K562 (cell line): ENCODE data around the gene BRAT1. TPM values are rescaled to one million over a fixed set of nuclear protein-coding genes. Genes with fewer than 3 reads are reported as not detected.

Source experiments
- ADNP ChIP-seq: fragments of 200-800 bp; sonication (Bioruptor generic); IDR thresholded peaks from 2 replicates; pipeline ENCODE4 v1.6.1; 2016; ENCODE audit warnings: missing genetic modification characterization, missing compliant biosample characterization
- ATF3 ChIP-seq, 2 experiments: fragments of 450-650 bp in 1 of 2; sonication (generic) in 1 of 2; formaldehyde crosslinking in 1 of 2; IDR thresholded peaks in 1 of 2; conservative IDR thresholded peaks in 1 of 2; 2 replicates each; pipeline versions ENCODE4 v1.6.1 to v1.8.1; 2016 to 2023; ENCODE audit warnings: mild to moderate bottlenecking in 2 of 2, moderate library complexity in 2 of 2, inconsistent platforms in 1 of 2, missing genetic modification reagents in 1 of 2
- ELF2 ChIP-seq: fragments of 250-450 bp; sonication (Bioruptor Pico); IDR thresholded peaks from 2 replicates; pipeline ENCODE4 v1.5.0; 2021; ENCODE audit warnings: mild to moderate bottlenecking
- FOS ChIP-seq: IDR thresholded peaks from 3 replicates; pipeline ENCODE4 v1.6.1; 2011; ENCODE audit not compliant: insufficient read length; ENCODE audit errors: extremely low read depth
- GABPA ChIP-seq: fragments of 200-800 bp; sonication (Bioruptor generic); conservative IDR thresholded peaks from 2 replicates; pipeline ENCODE4 v1.6.1; 2016; ENCODE audit warnings: low read depth, missing genetic modification characterization, missing compliant biosample characterization
- HNRNPK ChIP-seq: fragments of 200-400 bp; formaldehyde crosslinking; IDR thresholded peaks from one replicate; pipeline ENCODE4 v1.6.1; 2018; ENCODE audit warnings: mild to moderate bottlenecking, low read depth, low read length; ENCODE audit not compliant: poor library complexity, severe bottlenecking
- IFI16 ChIP-seq: fragments of 250-450 bp; sonication (Bioruptor Pico); IDR thresholded peaks from 2 replicates; pipeline ENCODE4 v2.1.2; 2022; ENCODE audit warnings: mild to moderate bottlenecking, inconsistent platforms
- KDM5B ChIP-seq: fragments of 200-600 bp; sonication (generic); IDR thresholded peaks from 2 replicates; pipeline ENCODE4 v1.6.1; 2012; ENCODE audit warnings: low read depth, mild to moderate bottlenecking, moderate library complexity, low read length, control low read depth, inconsistent platforms; ENCODE audit not compliant: insufficient replicate concordance
- MCM3 ChIP-seq: fragments of 450-650 bp; IDR thresholded peaks from 2 replicates; pipeline ENCODE4 v1.6.1; 2016
- NR2C2 ChIP-seq, 2 experiments: fragments of 200-800 bp in 1 of 2; sonication (Bioruptor generic) in 1 of 2; sonication (generic) in 1 of 2; formaldehyde crosslinking in 1 of 2; IDR thresholded peaks; 2 replicates each; pipeline versions ENCODE4 v1.6.1 to v1.8.0; 2016 to 2022; ENCODE audit warnings: mild to moderate bottlenecking in 1 of 2, missing compliant biosample characterization in 1 of 2, missing genetic modification characterization in 1 of 2, missing genetic modification reagents in 1 of 2
- NR4A1 ChIP-seq, 2 experiments: fragments of 250-450 bp in 1 of 2; fragments of 450-650 bp in 1 of 2; sonication (Bioruptor Pico) in 1 of 2; IDR thresholded peaks; 2 replicates each; pipeline versions ENCODE4 v1.4.0 to v1.6.1; 2016 to 2020; ENCODE audit warnings: mild to moderate bottlenecking in 2 of 2, missing compliant biosample characterization in 1 of 2, missing genetic modification characterization in 1 of 2, moderate library complexity in 1 of 2
- PRMT5 ChIP-seq: sonication (generic); formaldehyde crosslinking; IDR thresholded peaks from 2 replicates; pipeline ENCODE4 v1.5.0; 2020; ENCODE audit warnings: missing genetic modification reagents
- SMARCE1 ChIP-seq: fragments of 450-650 bp; IDR thresholded peaks from 2 replicates; pipeline ENCODE4 v1.7.1; 2016; ENCODE audit warnings: mild to moderate bottlenecking
- TCF3 ChIP-seq: sonication (generic); formaldehyde crosslinking; IDR thresholded peaks from 2 replicates; pipeline ENCODE4 v1.4.0; 2020; ENCODE audit warnings: mild to moderate bottlenecking, missing genetic modification reagents
- THAP12 ChIP-seq: fragments of 250-450 bp; sonication (Bioruptor Pico); IDR thresholded peaks from 2 replicates; pipeline ENCODE4 v1.9.0; 2021; ENCODE audit warnings: mild to moderate bottlenecking, inconsistent platforms
- ZKSCAN1 ChIP-seq: fragments of 150-350 bp; IDR thresholded peaks from 2 replicates; pipeline ENCODE4 v1.6.1; 2016; ENCODE audit warnings: low read depth, low read length
- ZNF175 ChIP-seq: fragments of 200-800 bp; sonication (Bioruptor generic); IDR thresholded peaks from 2 replicates; pipeline ENCODE4 v1.6.1; 2016; ENCODE audit warnings: low read depth, mild to moderate bottlenecking, missing genetic modification characterization, missing compliant biosample characterization
- ZNF764 ChIP-seq: fragments of 250-450 bp; sonication (Bioruptor Pico); IDR thresholded peaks from 2 replicates; pipeline ENCODE4 v1.4.0; 2020; ENCODE audit warnings: low read depth, mild to moderate bottlenecking, moderate library complexity
- ZZZ3 ChIP-seq: fragments of 450-650 bp; IDR thresholded peaks from 2 replicates; pipeline ENCODE4 v1.6.1; 2016; ENCODE audit warnings: antibody characterized with exemption, mild to moderate bottlenecking, moderate library complexity
- polyA plus RNA-seq, 8 experiments: library from polyadenylated mRNA; depleted of rRNA in 4 of 8; stranded (reverse) in 5 of 8; unstranded in 3 of 8; fragments of >200 nt; fragmentation: Nextera tagmentation in 2 of 8; fragmentation: Illumina TruSeq in 1 of 8; extraction: Ambion mirVana in 2 of 8; extraction: Trizol in 1 of 8; gene quantifications; 2 replicates each; pipeline versions ENCODE4 v1.2.1 to v1.2.3, GENCODE V29; 2011 to 2014; ENCODE audit warnings: inconsistent platforms in 1 of 8, missing spikeins in 1 of 8
- total RNA-seq, 7 experiments: library from RNA; depleted of rRNA in 6 of 7; stranded (reverse); fragments of >200 nt in 6 of 7; fragmentation: Illumina TruSeq in 2 of 7; extraction: Trizol in 2 of 7; gene quantifications; 2 replicates each; pipeline versions ENCODE4 v1.2.1 to v1.2.3, GENCODE V29; 2011 to 2021; ENCODE audit warnings: low replicate concordance in 1 of 7

The BRAT1 gene
- total and polyA plus RNA-seq, 9 of the 15 experiments (the other 6 are each of a cell fraction or from before 2014, with no cell fraction given) = 0.13 to 49.6 (median 10.5) TPM

- TF ChIP-seq NR4A1 (CRISPR knock-in tag; IDR thresholded peaks at IDR 0.05) (no peak), NR4A1 (tag; IDR thresholded peaks at IDR 0.05) (no peak), FOS (no peak), ZKSCAN1 (peak; percentile 79), IFI16 (CRISPR knock-in tag) (no peak), GABPA (tag) (no peak), KDM5B (no peak), ZNF175 (CRISPR knock-in tag) (no peak), ADNP (tag) (no peak), TCF3 (no peak), ZNF764 (no peak), THAP12 (CRISPR knock-in tag) (no peak), ATF3 (IDR thresholded peaks at IDR 0.05) (no peak), ATF3 (CRISPR knock-in tag; conservative IDR thresholded peaks at IDR 0.05) (no peak), ELF2 (CRISPR knock-in tag) (no peak), ZZZ3 (no peak), HNRNPK (no peak), PRMT5 (CRISPR knock-in tag) (no peak), SMARCE1 (no peak), MCM3 (no peak), NR2C2 (CRISPR knock-in tag; IDR thresholded peaks at IDR 0.05) (no peak), NR2C2 (tag; IDR thresholded peaks at IDR 0.05) (no peak)
Observed at GRCh38 chr7:2525658-2526630, 29.4 kb downstream of the BRAT1 start (continued).
